NCI-H1417 treated with DMSO at 0.1 percent for 48 hours (cell line): ENCODE results near the gene XNDC1N.

Experiments used
- DNase-seq: peaks from one replicate; lab custom pipeline; 2025; lab: John Stamatoyannopoulos, UW

The XNDC1N gene, protein sequence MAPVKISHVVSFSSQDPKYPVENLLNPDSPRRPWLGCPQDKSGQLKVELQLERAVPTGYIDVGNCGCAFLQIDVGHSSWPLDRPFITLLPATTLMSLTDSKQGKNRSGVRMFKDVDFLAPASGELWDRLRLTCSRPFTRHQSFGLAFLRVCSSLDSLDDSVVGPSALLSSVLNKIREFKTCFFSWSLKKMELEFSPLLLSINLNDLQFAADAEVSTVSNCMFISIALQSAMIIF

DNA sequence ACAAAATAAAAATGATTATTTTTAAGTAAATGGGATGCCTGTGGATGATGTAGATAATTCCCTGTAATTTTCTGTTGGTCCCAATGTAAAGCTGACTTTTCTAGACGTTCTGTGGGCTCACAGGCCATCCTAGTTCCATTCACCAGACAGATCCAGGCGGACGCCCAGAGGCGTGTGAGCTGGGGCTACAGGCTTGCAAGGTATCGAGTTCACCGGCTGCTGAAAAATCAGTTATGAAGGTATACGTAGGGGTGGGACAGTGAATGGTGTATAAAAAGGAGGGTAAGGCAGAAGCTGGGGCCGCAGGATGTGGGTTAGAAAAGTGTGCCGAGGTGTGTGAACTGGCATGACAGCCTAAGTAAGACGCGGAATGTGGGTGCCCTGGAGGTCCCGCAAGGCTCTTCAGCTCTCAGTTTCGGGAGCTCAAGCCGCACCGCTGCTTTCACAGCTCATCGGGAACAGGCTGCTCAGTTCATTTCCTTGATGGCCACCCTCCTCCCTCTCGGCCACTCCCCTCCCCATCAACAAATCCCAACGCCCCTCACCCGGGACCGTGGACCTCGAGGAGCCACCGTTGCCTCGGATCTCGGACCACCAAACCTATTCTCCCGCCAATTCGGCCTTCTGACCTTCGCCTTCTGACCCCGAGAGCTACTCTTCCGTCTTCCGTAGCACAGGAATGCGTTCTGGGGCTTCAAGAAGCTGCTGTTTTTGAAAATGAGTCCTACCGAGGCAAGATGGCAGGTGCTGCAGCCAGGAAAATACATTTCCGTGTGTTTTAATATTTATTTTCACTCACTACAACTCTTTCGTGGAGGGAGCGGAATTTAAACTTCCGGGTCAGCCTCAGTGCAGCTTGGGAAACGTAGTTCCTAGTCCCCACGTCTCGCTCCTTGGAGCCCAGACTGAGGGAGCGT, at the start of gene XNDC1N:
Gene XNDC1N (minus strand): TSS at position 775 of the 917 bp plus-strand sequence. CDS start 5,241 bp downstream, outside the sequence.
- DNase-seq, result peak; percentile 92

DNA sequence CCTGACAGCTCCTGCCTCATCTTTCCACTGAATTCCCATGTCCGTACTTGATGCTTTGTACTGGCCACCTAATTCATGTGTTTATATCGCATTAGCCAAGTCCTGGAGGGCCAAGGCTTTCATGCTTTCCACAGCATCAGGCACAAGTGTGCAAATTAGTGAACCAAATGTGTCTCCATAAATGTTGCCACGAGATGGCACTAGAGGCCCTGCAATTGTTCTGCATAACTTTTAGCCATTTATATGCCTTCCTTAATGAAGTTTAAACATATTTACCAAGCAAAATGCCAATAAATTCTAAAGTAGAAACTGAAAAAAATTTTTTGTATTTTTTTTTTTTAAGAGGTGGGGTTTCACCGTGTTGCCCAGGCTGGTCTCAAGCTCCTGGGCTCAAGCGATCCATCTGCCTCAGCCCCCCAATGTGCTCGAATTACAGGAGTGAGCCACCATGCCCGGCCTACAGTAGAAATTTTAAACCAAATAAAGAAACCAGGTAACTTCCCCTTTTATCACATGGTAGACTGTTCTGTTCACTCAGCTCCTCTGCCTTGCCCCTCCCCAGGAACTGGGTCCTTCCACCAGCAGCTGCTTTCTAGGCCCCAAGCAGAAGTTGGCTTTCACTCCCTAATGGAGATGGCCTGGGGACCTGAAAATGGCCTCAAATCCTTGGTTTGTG, 49.5 kb upstream of the XNDC1N start:
- no peak for DNase-seq

DNA sequence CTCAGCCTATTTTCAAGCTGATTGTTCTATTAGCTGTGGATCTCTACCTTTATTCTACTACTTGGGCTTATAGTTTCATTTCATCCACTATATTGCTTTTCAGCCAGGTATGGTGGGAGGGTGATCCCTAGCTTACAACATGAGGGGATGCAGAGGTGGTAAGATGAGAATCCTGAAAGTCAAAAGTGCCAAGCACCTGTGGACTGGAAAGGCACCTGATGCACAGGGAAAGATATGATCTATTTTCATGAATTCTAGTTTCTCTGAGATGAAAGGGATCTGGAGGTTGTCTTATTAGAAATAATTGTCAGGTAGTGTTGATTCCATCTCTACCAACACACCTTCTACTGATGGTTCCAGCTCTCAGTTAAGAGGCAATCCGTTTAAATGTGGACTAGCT, 48.7 kb upstream of the XNDC1N start:
- no peak for DNase-seq

DNA sequence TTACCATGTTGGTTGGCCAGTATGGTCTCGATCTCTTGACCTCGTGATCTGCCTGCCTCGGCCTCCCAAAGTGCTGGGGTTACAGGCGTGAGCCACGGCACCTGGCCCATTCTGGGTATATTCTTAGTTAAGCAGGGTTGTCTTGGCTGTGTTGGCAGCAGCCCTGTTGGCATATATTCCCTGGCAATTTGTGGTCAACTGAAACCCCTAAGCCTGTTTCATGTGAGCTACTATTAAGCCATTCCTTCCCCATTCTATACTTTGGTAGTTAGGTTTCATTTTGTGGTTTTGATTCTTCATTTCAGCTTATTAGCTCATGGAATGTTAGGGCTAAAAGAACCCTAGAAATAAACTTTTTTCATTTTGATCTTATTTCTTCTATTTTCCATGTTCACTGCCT, 48.2 kb upstream of the XNDC1N start:
- no peak for DNase-seq

DNA sequence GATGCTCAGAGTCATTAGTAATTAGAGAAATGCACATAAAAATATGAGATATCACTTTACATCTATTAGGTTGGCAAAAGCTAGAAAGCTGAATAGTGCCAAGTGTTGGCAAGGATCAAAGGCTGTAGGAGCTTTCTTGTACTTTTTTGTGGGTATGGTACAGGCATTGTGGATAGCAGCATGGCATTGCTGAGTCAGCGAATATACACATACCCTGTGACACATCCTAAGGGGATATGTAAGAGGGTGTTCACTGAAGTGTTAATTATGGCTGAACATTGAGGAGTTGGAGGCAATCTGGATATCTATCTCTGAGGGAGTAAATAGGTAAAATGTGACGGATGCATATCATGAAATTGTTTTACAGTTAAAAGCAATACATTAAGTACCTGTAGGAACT, 43.3 kb upstream of the XNDC1N start:
- no peak for DNase-seq

DNA sequence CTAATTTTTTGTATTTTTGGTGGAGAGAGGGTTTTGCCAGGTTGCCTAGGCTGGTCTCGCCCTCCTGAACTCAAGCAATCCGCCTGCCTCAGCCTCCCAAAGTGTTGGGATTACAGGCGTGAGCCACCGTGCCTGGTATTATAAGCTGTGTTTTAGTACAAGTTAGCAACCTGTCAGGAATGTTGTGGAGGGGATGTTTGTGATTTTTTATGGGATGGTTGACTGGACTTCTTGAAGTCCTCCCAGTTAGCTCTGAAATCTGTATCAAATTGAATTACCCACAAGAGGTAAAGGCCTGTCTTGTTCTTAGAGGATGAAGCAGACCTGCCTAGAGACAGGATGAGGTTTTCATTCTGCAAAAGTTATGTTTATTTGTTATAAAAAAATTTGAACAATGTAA, 36.2 kb upstream of the XNDC1N start:
- DNase-seq, result no peak

DNA sequence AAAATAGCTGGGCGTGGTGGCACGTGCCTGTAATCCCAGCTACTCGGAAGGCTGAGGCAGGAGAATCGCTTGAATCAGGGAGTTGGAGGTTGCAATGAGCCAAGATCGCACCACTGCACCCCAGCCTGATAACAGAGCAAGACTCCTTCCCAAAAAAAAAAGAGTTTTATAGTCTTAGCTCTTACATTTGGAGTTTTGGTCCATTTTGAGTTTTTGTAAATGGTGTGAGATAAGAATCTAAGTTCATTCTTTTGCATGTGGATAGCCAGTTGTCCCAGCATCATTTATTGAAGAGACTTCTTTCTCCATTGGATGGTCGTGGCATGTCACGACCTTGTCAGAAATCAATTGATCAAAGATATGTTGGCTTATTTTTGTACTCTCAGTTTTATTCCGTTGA, 35.1 kb upstream of the XNDC1N start:
- DNase-seq, result no peak

DNA sequence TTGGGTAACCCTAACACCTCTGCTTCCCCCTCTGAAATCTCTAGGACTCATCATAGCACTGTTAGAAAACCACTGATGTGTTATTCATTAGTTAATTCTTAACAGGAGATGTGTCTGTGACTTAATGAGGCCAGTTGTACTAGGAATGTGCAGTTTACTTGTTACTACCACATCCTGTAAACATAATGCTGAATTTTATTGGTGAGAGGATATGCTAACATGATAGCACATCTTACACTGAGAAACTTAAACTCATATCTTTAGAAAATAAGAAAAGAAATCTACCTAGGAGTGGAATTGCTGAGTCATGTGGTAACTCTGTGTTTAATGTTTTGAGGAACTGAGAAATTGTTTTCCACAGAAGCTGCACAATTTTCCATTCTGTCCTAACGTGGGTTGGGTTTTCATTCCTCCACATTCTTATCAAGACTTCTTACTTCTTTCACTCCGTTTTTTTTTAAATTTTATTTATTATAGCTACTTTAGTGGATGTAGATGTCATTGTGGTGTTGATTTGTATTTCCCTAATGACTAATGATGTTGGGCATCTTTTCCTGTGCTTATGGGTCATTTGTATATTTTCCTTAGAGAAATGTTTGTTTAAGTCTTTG, 34.1 kb upstream of the XNDC1N start:
- DNase-seq, result no peak

DNA sequence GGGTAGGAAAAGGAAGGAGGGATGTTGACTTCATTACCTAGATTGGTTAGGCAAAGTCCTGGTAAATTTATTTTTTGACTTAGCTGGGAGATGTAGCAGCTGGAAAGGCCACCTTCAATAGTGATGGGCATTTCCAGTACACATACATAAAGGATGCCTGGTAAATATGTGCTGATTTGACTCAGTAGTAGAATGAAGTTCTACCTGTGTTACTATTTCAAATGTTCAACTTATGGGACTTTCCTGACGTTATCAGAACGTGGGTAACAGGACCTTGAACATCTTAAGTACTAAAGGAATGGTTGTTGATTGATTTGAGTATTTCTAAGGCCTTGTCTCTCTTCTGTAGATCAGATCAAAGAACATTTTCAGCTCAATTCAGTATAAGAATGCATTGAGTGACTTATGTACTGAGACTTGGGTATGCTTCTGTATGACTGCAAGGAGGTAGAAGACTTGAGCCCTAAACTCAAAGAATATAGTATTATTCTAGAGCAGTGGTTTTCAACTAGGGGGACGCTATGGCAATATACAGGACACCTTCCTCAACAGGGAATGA, 27.6 kb upstream of the XNDC1N start:
- DNase-seq, result no peak

DNA sequence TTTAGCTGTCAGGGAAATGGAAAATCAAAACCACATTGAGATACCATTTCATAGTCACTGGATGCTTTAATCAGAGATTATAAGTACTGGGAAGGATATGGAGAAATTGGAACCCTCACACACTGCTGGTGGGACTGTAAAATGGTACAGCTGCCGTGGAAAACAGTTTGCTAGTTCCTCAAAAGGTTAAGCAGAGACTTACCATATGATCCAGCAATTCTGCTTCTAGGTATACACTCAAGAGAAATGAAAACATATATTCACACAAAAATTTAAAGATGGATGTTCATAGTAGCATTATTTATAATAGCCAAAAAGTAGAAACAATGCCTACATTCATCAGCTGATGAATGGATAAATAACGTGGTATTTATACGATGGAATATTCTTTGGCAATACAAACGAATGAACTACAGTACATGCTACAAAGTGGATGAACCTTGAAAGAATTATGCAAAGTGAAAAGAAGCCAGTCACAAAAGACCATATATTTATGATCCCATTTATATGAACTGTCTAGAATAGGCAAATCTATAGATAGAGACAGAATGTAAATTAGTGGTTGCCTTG, 23.4 kb upstream of the XNDC1N start:
- no peak for DNase-seq

DNA sequence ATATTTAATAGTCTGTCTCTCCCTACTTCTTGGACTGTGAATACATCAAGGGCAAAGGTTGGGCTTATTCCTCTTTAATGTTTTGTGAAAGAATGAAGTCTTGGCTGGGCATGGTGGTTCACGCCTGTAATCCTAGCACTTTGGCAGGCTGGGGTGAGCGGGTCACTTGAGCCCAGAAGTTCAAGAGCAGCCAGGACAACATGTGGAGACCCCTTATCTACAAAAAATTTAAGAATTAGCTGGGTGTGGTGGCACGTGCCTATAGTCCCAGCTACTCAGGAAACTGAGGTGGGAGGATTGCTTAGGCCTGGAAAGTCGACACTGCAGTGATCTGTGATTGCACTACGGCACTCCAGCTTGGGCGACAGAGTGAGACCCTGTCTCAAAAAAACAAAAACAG, 20.6 kb upstream of the XNDC1N start:
- DNase-seq, result no peak

DNA sequence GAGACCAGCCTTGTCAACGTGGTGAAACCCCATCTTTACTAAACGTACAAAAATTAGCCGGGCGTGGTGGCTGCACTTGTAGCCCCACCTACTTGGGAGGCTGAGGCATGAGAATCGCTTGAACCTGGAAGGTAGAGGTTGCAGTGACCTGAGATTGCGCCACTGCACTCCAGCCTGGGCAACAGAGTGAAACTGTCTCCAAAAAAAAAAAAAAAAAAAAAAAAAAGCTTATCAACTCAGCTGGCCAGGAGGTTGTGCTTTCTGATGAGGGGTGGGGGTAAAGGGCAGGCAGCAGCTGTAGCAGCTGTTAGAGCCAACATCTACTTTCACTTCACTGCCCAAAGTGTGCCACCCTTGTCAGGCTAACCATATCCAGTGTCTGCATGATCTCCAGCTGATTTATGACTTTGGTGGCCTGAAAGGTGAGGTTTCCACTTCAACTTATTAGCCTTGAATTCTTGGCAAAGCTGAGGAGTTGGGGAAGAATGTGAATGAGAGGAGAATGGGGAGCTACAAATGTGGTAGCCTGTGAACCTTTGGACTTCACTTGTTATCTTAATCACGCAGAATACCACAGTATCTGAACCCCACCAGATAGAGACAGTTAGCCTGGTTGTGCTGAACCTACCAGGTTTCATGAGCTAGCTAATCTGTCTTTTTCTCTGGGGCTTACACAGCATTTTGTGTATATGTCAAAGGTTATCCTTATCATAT, 20.1 kb upstream of the XNDC1N start:
- no peak for DNase-seq

DNA sequence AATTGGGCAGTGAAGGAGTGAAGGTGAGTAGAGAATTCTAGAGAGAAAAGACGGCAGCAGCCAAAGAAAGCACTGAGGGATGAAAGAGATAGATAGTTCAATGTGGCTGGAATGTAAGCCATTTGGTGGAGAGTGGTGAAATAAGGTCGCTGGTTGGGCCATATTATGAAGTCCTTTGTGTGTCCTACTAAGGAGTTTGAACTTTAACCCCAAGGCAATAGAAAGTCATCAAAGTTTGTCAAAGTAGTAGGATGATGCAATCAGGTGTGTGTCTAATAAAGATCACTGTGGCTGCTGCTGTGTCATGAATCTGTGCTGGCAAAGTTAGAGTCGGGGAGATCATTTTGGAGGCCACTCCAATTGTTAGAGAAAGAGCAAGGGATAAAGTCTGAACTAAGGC, 19.1 kb upstream of the XNDC1N start:
- no peak for DNase-seq

DNA sequence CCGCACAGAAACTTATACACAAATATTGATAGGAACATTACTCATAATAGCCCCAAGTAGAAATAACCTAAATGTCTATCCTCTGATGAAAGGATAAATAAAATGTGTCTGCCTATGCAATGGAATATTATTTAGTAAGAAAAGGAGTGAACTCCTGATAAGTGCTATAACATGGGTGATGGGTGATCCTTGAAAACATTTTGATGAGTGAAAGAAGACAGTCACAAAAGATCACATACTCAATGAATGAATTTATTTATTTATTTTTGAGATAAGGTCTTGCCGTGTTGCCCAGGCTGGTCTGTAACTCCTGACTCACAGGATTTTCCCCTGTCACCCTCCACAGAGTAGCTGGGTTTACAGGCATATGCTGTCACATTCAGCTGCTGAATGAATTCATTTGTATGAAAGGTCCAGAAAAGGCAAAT, 17.8 kb upstream of the XNDC1N start:
- no peak for DNase-seq

DNA sequence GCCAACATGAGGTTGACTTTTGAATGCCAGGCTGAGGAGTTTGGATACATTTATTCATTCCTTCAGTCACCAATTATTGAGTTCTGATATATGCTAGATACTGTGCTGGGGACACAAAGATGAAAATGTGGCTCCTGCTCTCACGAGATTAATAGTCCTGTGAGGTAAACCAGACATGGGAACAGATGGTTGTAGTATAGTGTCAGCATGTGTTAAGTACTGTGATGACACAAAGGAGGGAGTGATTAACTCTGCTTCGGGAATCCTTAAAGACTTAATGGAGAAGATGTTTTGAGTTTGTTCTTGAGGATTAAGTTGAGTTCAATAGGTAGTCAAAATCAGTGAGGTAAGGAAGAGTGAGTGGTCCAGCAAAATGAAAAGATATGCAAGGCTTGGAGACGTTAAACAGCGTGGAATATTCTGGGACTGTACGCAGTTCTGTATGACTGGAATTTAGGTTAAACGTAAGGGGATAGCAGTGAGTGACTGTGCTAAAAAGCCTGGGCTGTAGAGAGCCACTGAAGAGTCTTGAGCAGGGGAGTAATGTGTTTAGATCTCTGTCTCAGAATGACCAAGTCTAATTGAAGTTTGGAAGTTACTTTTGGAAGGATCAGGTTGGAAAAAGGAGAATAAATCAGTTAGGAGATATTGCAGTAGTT, 12.3 kb upstream of the XNDC1N start:
- DNase-seq, result no peak

DNA sequence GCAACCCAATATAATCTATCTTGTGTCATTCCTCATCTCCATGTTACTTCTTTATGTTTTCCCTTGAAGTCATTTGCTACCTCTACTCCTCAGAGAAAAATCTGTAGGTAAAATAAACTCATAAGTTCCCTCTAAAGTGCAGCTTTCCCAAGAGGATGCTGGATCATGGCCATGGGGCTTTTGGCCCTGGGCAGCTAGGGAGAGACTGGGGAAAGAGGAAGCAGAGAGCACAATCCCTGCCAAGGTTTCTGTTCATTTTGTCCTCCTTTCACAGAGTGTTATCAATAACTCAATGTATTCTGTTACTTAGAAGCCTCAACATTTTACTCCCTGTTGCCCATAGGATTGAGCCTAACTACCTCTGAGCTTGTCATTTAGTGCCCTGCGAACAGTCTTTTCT, 9.4 kb upstream of the XNDC1N start:
- DNase-seq, result no peak

DNA sequence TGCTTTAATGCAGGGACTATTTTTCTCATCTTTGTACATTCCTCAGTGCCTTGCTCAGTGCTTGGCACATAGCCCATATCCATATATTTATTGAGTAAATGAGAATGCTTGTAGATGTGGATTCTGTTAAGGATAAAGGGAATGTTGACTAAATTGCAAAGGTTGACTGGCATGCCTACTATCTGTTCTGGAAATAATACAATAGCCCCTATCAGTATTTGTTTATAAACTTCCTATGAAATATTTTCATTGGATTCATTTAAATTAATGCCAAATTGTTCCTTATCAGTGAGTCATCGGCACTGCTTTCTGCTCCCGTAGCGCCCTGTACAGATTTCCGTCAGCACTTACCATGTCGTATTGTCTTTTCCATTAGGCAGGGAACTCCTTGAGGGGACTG, 8.4 kb upstream of the XNDC1N start:
- no peak for DNase-seq

DNA sequence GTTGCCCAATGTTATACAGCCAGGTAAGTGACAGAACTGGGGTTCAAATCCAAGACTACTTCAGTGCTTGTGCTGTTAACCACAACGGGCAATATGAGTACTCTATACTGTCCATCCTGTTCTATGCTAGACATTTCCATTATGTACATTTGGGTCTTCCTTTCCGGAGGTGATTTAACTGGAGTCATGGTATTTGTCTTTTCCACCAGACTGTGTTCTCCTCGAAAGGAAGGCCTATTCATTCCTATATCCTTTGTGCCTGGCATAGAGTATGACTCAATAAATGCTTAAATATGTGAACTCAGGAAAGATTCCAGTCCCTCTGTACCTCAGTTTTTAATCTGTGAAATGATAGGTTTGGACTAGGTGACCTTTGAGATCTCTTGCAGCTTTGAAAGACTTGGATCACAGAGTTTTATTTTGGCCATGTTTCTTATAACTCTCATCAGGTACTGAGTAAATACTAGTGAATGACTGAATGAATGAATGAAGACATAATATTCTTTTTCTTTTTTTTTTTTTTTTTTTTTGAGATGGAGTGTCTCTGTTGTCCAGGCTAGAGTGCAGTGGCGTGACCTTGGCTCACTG, 7.0 kb upstream of the XNDC1N start:
- DNase-seq, result no peak

DNA sequence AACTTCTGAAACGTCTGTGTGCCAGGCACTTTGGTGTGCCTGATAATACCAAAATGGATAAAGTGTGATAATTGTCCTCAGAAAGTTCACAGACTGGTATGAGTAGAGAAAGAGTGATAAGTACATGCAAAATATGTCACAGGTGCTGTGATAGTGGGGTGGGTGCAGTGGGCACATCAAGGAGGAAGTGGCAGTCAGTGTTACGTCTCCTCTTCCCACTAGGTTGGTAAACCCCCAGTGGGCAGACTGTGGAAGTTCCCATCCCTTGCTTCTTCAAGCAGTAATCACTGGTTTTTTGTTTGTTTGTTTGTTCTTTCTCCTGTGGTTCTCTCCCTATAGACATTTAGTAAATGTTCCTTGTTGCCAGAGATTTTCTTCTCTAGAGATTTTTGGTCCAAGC, 5.8 kb upstream of the XNDC1N start:
- no peak for DNase-seq
